Prostate gland (tissue), 2 donors: ENCODE measurements around the gene HRAS.

Experiments
- POLR2A ChIP-seq: fragments of 450-650 bp; IDR thresholded peaks from one replicate; pipeline ENCODE4 v1.6.1; 2016; ENCODE audit warnings: antibody characterized with exemption, mild to moderate bottlenecking
- POLR2AphosphoS5 ChIP-seq: sonication (generic); formaldehyde crosslinking; IDR thresholded peaks from one replicate; pipeline ENCODE4 v1.6.1; 2017; ENCODE audit warnings: antibody characterized with exemption
- TF ChIP-seq, protein P1 (sequence below), 4 experiments: fragments of 200-600 bp in 2 of 4; fragments of 450-650 bp in 2 of 4; sonication (generic) in 2 of 4; IDR thresholded peaks; 1 replicate in 3 of 4; 2 replicates in 1 of 4; pipeline ENCODE4 v1.5.1; 2016 to 2019; ENCODE audit warnings: antibody characterized with exemption in 4 of 4, mild to moderate bottlenecking in 2 of 4, moderate library complexity in 2 of 4

GRCh38 chr11:569158-569885 is 33.9 kb upstream of the HRAS start:
- TF ChIP-seq POLR2A (peak; percentile 4), POLR2AphosphoS5 (no peak)
- TF ChIP-seq, protein P1, sequence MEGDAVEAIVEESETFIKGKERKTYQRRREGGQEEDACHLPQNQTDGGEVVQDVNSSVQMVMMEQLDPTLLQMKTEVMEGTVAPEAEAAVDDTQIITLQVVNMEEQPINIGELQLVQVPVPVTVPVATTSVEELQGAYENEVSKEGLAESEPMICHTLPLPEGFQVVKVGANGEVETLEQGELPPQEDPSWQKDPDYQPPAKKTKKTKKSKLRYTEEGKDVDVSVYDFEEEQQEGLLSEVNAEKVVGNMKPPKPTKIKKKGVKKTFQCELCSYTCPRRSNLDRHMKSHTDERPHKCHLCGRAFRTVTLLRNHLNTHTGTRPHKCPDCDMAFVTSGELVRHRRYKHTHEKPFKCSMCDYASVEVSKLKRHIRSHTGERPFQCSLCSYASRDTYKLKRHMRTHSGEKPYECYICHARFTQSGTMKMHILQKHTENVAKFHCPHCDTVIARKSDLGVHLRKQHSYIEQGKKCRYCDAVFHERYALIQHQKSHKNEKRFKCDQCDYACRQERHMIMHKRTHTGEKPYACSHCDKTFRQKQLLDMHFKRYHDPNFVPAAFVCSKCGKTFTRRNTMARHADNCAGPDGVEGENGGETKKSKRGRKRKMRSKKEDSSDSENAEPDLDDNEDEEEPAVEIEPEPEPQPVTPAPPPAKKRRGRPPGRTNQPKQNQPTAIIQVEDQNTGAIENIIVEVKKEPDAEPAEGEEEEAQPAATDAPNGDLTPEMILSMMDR (IDR thresholded peaks at IDR 0.05): no peak
